ENCODE measurements around the gene SLC2A14.
"Not testable (repeated sequence)": the region's sequence is repeated elsewhere in the genome, so short reads cannot be mapped to it uniquely, and the experiment has no call there.

Gene SLC2A14

GRCh38 chr12:7868391-7868790, 4.3 kb downstream of the SLC2A14 start:
- no peak for DNase-seq
- Histone ChIP-seq H3K27ac (no peak overlapping the region), H3K36me3 (no peaks in the 10 kb centered on the region), H3K9me3 (ENCODE audit: severe bottlenecking) (no peaks in the 10 kb centered on the region), H3K4me3 (ENCODE audit: low read depth, low read length) (no peak overlapping the region), H3K27me3 (ENCODE audit: insufficient read depth, low read depth, severe bottlenecking) (no peaks in the 10 kb centered on the region)
- no peak for TF ChIP-seq CTCF (IDR thresholded peaks at IDR 0.05; ENCODE audit: low read depth, low read length)

- Histone ChIP-seq H3K27ac (no peak overlapping the region), H3K36me3 (no peaks in the 10 kb centered on the region), H3K4me3 (ENCODE audit: low read depth, low read length) (no peak overlapping the region), H3K9me3 (ENCODE audit: severe bottlenecking) (no peaks in the 10 kb centered on the region), H3K27me3 (ENCODE audit: insufficient read depth, low read depth, severe bottlenecking) (no peaks in the 10 kb centered on the region)
- no peak for TF ChIP-seq CTCF (IDR thresholded peaks at IDR 0.05; ENCODE audit: low read depth, low read length)
- DNase-seq = no peak
Measured at GRCh38 chr12:7864601-7865150, 8.0 kb downstream of the SLC2A14 start.

GRCh38 chr12:7862814-7863348, 9.8 kb downstream of the SLC2A14 start:
- not testable (repeated sequence) for H3K27me3 ChIP-seq (ENCODE audit: insufficient read depth, low read depth, severe bottlenecking); H3K27ac ChIP-seq; H3K4me3 ChIP-seq (ENCODE audit: low read depth, low read length); H3K36me3 ChIP-seq; H3K9me3 ChIP-seq (ENCODE audit: severe bottlenecking); DNase-seq

- not testable (repeated sequence) for H3K27me3 ChIP-seq (ENCODE audit: insufficient read depth, low read depth, severe bottlenecking); H3K36me3 ChIP-seq; H3K27ac ChIP-seq; DNase-seq; H3K9me3 ChIP-seq (ENCODE audit: severe bottlenecking); H3K4me3 ChIP-seq (ENCODE audit: low read depth, low read length)
Measured at GRCh38 chr12:7862301-7862700, 10.4 kb downstream of the SLC2A14 start.

GRCh38 chr12:7859552-7859951, 13.2 kb downstream of the SLC2A14 start:
- Histone ChIP-seq H3K4me3 (ENCODE audit: low read depth, low read length) (no peak overlapping the region), H3K9me3 (ENCODE audit: severe bottlenecking) (no peaks in the 10 kb centered on the region), H3K27ac (no peak overlapping the region), H3K36me3 (no peaks in the 10 kb centered on the region), H3K27me3 (ENCODE audit: insufficient read depth, low read depth, severe bottlenecking) (no peaks in the 10 kb centered on the region)
- TF ChIP-seq CTCF (IDR thresholded peaks at IDR 0.05; ENCODE audit: low read depth, low read length) = no peak
- DNase-seq = no peak

GRCh38 chr12:7857971-7858370, 14.7 kb downstream of the SLC2A14 start:
- Histone ChIP-seq H3K36me3 (no peaks in the 10 kb centered on the region), H3K9me3 (ENCODE audit: severe bottlenecking) (no peaks in the 10 kb centered on the region), H3K27me3 (ENCODE audit: insufficient read depth, low read depth, severe bottlenecking) (no peaks in the 10 kb centered on the region), H3K4me3 (ENCODE audit: low read depth, low read length) (no peak overlapping the region), H3K27ac (no peak overlapping the region)
- no peak for DNase-seq
- TF ChIP-seq CTCF (IDR thresholded peaks at IDR 0.05; ENCODE audit: low read depth, low read length) = no peak

GRCh38 chr12:7856516-7856915, 16.2 kb downstream of the SLC2A14 start:
- DNase-seq = no peak
- no peaks in the 10 kb centered on the region for H3K9me3 ChIP-seq (ENCODE audit: severe bottlenecking)
- H3K27me3 ChIP-seq (ENCODE audit: insufficient read depth, low read depth, severe bottlenecking) = no peaks in the 10 kb centered on the region
- no peak overlapping the region for H3K27ac ChIP-seq
- H3K36me3 ChIP-seq = no peaks in the 10 kb centered on the region
- TF ChIP-seq CTCF (IDR thresholded peaks at IDR 0.05; ENCODE audit: low read depth, low read length) = no peak
- H3K4me3 ChIP-seq (ENCODE audit: low read depth, low read length) = no peak overlapping the region
